HG03159 (cell line): ENCODE data around the gene PTPRG.
"Not testable (repeated sequence)": the region's sequence is repeated elsewhere in the genome, so short reads cannot be mapped to it uniquely, and the experiment has no call there.

Experiments used
- ATAC-seq: cut with Tn5 transposase; IDR thresholded peaks from one replicate; pipeline ENCODE4 v1.9.1; 2021; ENCODE audit warnings: mild to moderate bottlenecking, moderate library complexity; ENCODE audit not compliant: unreplicated experiment

Gene PTPRG

DNA sequence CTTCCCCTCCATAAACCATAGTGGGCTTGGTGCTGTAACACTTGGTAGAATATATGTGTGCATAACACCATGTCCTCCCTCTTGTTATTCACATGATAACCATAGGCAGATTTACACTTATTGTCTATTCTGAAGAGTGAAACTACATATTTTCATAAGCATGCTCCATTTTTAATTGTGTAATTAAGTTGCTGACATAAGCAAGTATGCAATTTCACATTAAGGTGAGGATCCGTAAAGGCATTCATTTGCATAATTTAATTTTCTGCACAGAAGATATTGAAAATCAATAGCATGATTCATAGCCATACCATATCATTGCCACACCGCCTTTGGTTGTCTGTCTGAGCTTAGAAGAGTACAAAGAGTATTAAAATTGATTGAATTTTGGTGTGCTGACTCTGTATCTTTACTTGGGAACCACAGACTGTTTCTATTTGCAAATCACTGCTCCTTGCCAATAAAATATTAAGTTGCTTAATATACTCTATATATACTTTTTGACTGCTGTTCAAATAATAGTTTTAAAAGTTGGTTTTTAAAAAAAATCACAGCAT, 182.4 kb downstream of the PTPRG start:
- no peak for ATAC-seq

DNA sequence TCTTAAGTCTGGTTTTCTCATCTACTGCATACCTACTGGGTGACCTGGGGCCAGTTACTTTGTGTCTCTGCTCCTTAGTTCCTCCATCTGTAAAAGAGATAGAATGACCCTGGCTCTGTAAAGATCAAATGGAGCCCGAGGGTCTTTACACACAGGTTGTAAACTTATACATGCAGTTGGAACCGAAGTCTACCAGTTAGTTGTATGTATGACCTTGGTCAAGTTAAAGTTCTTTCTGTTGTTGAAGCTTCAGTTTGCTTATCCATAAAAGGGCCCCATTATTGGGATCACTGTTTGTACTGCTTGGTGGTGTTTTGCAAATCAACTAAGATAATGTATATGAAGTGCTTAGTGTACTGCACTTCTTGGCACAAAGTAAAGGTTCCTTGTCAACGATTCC, 186.9 kb downstream of the PTPRG start:
- no peak for ATAC-seq

DNA sequence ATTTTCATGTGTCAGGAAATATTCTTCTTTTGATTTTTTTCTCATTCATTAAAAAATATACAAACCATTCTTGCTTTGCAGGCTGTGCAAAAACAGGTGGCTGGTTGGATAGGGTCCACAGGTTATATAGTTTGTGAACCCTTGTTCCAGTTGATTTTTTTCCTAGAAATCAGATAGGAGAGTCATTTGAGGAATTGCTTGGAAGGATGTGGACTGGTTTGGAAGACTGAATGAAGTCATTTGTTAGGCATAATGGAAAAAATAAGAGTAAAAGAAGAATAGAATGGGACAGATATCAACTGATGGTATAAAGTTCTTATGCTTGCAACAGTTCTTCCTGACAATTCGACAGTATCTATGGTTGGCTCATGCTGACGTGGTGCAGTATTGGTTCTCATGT, 189.4 kb downstream of the PTPRG start:
- ATAC-seq, result no peak

GRCh38 chr3:61758839-61759238, 197.5 kb downstream of the PTPRG start:
- ATAC-seq, result no peak

DNA sequence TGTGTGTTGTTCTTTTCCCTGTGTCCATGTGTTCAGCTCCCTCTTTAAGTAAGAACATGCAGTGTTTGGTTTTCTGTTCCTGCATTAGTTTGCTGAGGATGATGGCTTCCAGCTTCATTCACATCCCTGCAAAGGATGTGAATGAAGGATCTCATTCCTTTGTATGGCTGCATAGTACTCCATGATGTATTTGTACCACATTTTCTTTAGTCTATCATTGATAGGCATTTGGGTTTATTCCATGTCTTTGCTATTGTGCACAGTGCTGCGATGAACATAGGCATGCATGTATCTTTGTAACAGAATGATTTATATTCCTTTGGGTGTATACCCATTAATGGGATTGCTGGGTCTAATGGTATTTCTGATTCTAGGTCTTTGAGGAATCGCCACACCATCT, 199.4 kb downstream of the PTPRG start:
- ATAC-seq, result not testable (repeated sequence)

DNA sequence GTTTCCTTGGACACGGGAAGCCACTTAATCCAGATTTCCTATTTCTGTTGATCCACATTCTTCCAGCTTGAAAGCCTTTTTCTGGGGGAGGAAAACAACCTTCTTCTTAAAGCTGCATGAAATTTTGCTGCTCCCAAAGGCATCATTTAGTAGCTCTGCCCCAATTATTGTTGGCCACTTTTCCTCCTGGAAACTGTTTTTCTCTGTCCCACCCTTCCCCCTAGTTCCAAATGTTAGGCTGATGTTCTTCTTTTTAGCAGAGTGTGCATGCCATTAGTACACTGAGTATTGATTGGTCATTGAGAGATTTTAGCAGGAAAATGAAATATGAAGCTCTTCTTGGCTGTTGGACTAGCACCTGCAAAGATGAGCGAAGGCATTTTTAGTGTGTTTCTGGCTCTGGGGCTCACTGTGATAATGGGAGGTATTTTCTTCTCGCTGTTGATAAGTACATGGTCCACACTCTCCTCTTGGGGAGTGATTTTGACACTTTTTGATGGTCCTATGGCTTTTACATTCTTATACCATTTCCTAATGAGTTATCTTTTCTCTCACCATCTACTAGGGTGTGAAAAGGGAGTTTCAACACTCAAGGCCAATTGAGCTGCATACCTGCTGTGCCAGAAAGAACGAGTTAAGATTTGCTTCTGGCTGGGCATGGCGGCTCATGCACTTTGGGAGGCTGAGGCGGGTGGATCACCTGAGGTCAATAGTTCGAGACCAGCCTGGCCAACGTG, 200.5 kb downstream of the PTPRG start:
- no peak for ATAC-seq

GRCh38 chr3:61765157-61765876, 203.9 kb downstream of the PTPRG start:
- no peak for ATAC-seq

GRCh38 chr3:61768284-61769037, 207.1 kb downstream of the PTPRG start:
- no peak for ATAC-seq

- no peak for ATAC-seq
Measured at GRCh38 chr3:61769266-61769990, 208.1 kb downstream of the PTPRG start.

DNA sequence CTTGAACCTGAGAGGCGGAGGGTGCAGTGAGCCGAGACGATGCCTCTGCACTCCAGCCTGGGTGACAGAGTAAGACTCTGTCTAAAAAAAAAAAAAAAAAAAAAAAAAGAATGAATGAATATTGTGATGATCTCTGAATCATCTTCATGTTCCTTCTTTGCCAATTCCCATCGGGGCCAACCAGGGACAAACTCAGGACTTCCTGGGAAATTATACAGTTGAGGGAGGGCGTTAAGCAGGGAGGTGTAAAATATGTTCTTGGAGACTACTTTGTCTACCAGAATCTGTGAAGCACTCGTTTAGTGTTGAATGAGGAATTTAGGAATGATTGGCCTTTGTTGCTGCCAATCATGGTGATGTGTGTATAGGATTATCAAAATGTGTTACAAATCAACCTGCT, 210.6 kb downstream of the PTPRG start:
- ATAC-seq, result no peak

DNA sequence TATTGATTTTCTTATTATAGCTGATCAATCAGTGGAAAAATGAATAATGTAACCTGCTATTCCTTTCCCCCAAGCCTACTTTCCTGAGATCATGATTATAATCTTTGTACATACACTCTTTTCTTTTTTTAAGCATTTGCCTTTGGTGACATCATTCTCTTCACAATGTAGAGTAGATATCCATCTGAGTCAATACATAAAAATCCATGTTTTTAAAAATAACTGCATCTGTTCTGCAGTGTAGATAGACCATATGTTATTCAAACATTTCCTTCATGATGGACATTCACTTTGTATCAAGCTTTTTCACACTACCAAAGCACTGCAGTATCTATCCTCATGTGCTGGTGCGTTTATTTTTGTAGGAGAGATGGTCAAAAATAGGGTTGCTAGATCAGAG, 211.1 kb downstream of the PTPRG start:
- no peak for ATAC-seq

- no peak for ATAC-seq
Measured at GRCh38 chr3:61774279-61774890, 213.0 kb downstream of the PTPRG start.

DNA sequence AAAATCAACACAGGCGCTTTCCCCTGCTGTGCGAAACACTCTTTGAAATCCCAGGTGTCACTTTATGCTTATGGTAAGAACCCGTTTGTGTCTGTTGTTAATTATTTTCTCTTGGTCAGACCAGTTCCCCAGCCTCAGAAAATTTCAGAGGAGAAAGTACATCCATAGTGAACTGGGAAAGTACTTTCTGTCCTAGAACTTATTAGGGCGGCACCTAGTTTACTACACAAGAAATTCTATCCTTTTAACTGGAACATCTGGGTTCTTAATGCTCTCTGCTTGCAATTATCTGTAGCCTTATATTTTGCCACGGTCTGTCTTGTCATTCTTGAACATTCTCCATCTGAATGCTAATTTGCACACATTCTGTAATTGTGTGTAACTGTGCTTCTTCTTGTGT, 215.0 kb downstream of the PTPRG start:
- ATAC-seq, result no peak

DNA sequence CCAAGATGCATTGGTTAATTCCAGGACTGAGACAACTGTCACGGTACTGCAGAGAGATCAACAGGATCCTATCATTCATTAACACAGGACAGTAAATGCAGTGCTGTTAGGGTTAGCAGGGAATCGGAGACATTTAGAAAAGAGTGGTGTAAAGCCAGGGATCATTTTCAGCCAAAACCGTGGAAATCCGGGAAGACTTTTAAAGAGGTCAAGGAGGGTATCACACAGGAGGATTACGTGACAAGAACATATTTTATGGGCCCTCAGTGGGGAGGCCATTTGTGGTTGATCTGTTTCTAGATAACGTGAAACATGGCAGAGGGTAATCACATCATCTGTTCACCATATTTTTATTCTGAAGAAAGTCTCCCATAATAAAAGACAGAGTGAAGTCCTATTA, 216.1 kb downstream of the PTPRG start:
- no peak for ATAC-seq

GRCh38 chr3:61778095-61778494, 216.7 kb downstream of the PTPRG start:
- ATAC-seq, result no peak

- no peak for ATAC-seq
Measured at GRCh38 chr3:61780016-61780415, 218.6 kb downstream of the PTPRG start.

GRCh38 chr3:61780455-61781228, 219.3 kb downstream of the PTPRG start:
- ATAC-seq, result no peak

GRCh38 chr3:61783993-61784718, 222.8 kb downstream of the PTPRG start:
- ATAC-seq, result no peak
